Measurements from ENCODE around the gene CASKIN2.

Gene CASKIN2

DNA sequence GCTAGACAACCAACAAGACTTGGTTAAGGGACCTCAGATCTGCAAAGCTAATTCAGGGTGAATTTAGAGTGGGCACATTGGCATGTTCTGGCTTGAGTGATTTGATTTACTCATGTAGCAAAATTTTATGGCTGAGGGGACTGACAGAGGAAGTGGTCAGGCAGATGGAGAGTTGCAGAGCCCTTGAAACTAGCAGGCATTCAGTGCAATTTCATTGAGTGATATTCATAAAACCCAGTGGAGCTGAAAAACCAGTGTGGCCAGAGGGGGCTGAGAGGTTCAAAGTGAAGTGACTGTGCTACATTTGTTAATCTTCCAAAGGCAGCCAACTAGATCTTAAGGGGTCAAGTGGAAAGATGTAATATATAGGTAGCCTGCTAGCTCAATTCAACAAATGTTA, 61.1 kb downstream of the CASKIN2 start:
- H3K27me3 Mint-ChIP-seq (ENCODE audit: low read depth) = no peaks in the 10 kb centered on the region
- peak overlapping the region; percentile 20 to 60 (median 46) for H3K4me3 Mint-ChIP-seq
- H3K27ac Mint-ChIP-seq = peak overlapping the region; percentile 29 to 79 (median 50)
- H3K9me3 Mint-ChIP-seq = no peaks in the 10 kb centered on the region
- TF ChIP-seq, protein P1, sequence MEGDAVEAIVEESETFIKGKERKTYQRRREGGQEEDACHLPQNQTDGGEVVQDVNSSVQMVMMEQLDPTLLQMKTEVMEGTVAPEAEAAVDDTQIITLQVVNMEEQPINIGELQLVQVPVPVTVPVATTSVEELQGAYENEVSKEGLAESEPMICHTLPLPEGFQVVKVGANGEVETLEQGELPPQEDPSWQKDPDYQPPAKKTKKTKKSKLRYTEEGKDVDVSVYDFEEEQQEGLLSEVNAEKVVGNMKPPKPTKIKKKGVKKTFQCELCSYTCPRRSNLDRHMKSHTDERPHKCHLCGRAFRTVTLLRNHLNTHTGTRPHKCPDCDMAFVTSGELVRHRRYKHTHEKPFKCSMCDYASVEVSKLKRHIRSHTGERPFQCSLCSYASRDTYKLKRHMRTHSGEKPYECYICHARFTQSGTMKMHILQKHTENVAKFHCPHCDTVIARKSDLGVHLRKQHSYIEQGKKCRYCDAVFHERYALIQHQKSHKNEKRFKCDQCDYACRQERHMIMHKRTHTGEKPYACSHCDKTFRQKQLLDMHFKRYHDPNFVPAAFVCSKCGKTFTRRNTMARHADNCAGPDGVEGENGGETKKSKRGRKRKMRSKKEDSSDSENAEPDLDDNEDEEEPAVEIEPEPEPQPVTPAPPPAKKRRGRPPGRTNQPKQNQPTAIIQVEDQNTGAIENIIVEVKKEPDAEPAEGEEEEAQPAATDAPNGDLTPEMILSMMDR (IDR thresholded peaks at IDR 0.05; ENCODE audit: unreplicated experiment in 3 of 3) = no peak
- H3K36me3 Mint-ChIP-seq (ENCODE audit: low read depth) = no peaks in the 10 kb centered on the region
- H3K4me1 Mint-ChIP-seq = peaks cover 37% of the 10 kb centered on the region

DNA sequence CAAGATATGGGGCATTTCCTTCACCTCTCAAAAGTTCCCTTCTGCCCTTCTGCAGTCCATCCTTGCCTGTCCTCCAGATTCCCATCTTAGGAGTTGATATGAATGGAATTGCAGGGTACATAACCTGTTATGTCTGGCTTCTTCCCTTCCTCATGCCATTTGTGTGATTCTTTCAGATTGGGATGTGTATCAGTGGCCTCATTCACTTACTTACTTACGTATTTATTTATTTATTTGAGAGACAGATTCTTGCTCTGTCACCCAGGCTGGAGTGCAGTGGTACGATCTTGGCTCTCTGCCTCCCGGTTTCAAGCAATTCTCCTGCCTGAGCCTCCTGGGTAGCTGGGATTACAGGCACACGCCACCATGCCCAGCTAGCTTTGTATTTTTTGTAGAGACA, 65.1 kb downstream of the CASKIN2 start:
- Mint-ChIP-seq H3K27me3 (ENCODE audit: low read depth) (no peaks in the 10 kb centered on the region), H3K4me3 (no peak overlapping the region), H3K27ac (no peak overlapping the region), H3K9me3 (no peaks in the 10 kb centered on the region), H3K36me3 (ENCODE audit: low read depth) (no peaks in the 10 kb centered on the region), H3K4me1 (peaks cover 10% of the 10 kb centered on the region)
- TF ChIP-seq, protein P1 (IDR thresholded peaks at IDR 0.05; ENCODE audit: unreplicated experiment in 3 of 3) = no peak

All from nephron (organoid).